Gastrocnemius medialis (tissue), 4 donors: ENCODE measurements around the gene ADAMTSL1.

Source experiments
- POLR2A ChIP-seq, 2 donors: fragments of 450-650 bp; IDR thresholded peaks; one replicate each; pipeline ENCODE4 v1.6.1; 2017; ENCODE audit warnings: antibody characterized with exemption in 2 of 2, mild to moderate bottlenecking in 2 of 2, moderate library complexity in 2 of 2
- TF ChIP-seq, protein P1 (sequence below), 5 experiments: fragments of 450-650 bp in 3 of 5; fragments of 200-600 bp in 2 of 5; sonication (generic) in 2 of 5; IDR thresholded peaks in 4 of 5; conservative IDR thresholded peaks in 1 of 5; 1 replicate in 4 of 5; 2 replicates in 1 of 5; pipeline ENCODE4 v1.5.1; 2016 to 2019; ENCODE audit warnings: antibody characterized with exemption in 5 of 5, mild to moderate bottlenecking in 3 of 5, moderate library complexity in 3 of 5

DNA sequence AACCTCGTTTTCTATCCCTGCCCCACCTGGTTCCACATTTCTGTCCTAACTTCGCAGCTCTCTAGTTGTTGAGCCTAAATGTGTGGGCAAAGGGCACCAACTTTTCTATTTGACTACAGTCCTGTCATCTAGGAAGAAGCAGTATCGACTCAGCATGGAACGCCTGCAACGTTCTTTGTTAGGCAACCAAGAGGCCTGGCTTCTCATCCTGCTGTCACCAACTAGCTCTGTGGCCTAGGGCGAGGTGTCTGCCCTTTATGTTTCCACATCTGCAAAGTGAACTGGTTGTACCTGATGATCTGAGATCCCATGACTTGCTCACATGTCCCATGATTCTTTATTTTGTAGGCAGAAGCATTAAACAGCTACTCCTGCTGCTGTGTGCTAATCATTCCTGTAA is 248.9 kb downstream of the ADAMTSL1 start:
- TF ChIP-seq, protein P1, sequence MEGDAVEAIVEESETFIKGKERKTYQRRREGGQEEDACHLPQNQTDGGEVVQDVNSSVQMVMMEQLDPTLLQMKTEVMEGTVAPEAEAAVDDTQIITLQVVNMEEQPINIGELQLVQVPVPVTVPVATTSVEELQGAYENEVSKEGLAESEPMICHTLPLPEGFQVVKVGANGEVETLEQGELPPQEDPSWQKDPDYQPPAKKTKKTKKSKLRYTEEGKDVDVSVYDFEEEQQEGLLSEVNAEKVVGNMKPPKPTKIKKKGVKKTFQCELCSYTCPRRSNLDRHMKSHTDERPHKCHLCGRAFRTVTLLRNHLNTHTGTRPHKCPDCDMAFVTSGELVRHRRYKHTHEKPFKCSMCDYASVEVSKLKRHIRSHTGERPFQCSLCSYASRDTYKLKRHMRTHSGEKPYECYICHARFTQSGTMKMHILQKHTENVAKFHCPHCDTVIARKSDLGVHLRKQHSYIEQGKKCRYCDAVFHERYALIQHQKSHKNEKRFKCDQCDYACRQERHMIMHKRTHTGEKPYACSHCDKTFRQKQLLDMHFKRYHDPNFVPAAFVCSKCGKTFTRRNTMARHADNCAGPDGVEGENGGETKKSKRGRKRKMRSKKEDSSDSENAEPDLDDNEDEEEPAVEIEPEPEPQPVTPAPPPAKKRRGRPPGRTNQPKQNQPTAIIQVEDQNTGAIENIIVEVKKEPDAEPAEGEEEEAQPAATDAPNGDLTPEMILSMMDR (IDR thresholded peaks at IDR 0.05 in 4 of 5, conservative IDR thresholded peaks at IDR 0.05 in 1 of 5), result no peak
- TF ChIP-seq POLR2A (IDR thresholded peaks at IDR 0.05), result no peak
